Smooth muscle cell (in vitro differentiated cells): ENCODE data around the gene CTSW. TPM values are rescaled to one million over a fixed set of nuclear protein-coding genes. Genes with fewer than 3 reads are reported as not detected.
A peak's percentile ranks its signal among the peaks of the same experiment; 100 is the strongest.

Source experiments
- DNase-seq: peaks from one replicate; lab custom pipeline; 2025; ENCODE audit not compliant: unreplicated experiment; lab: John Stamatoyannopoulos, UW
- H2AFZ ChIP-seq: fragments of 200-600 bp; sonication (generic); 2 replicates; pipeline ENCODE4 v1.6.0; 2016; ENCODE audit warnings: antibody characterized with exemption, low read depth, mild to moderate bottlenecking
- H3F3A ChIP-seq: fragments of 200-600 bp; sonication (generic); 2 replicates; pipeline ENCODE4 v1.6.0; 2017; ENCODE audit warnings: antibody characterized with exemption, low read depth
- H3K27ac ChIP-seq: fragments of 200-600 bp; sonication (generic); 2 replicates; pipeline ENCODE4 v1.5.1; 2016; ENCODE audit warnings: low read depth, mild to moderate bottlenecking
- H3K27me3 ChIP-seq: fragments of 200-600 bp; sonication (generic); 2 replicates; pipeline ENCODE4 v1.6.1; 2016; ENCODE audit warnings: low read depth, mild to moderate bottlenecking
- H3K36me3 ChIP-seq: fragments of 200-600 bp; sonication (generic); 2 replicates; pipeline ENCODE4 v1.5.1; 2016; ENCODE audit warnings: low read depth
- H3K4me1 ChIP-seq: fragments of 200-600 bp; sonication (generic); 2 replicates; pipeline ENCODE4 v1.5.1; 2016; ENCODE audit warnings: low read depth
- H3K4me2 ChIP-seq: fragments of 200-600 bp; sonication (generic); 2 replicates; pipeline ENCODE4 v1.6.0; 2016; ENCODE audit warnings: mild to moderate bottlenecking
- H3K4me3 ChIP-seq: fragments of 200-600 bp; sonication (generic); 2 replicates; pipeline ENCODE4 v1.5.1; 2016; ENCODE audit warnings: mild to moderate bottlenecking
- H3K79me2 ChIP-seq: fragments of 200-600 bp; sonication (generic); 2 replicates; pipeline ENCODE4 v1.6.0; 2016; ENCODE audit warnings: low read depth, mild to moderate bottlenecking
- H3K9ac ChIP-seq: fragments of 200-600 bp; sonication (generic); 2 replicates; pipeline ENCODE4 v1.6.0; 2016; ENCODE audit warnings: low read depth
- H3K9me3 ChIP-seq: fragments of 200-600 bp; sonication (generic); replicated peaks from 2 replicates; pipeline ENCODE4 v1.5.1; 2016; ENCODE audit warnings: low read depth
- H4K20me1 ChIP-seq: fragments of 200-600 bp; sonication (generic); 2 replicates; pipeline ENCODE4 v1.6.0; 2016; ENCODE audit warnings: low read depth
- CTCF ChIP-seq: fragments of 200-600 bp; sonication (generic); IDR thresholded peaks from 2 replicates; pipeline ENCODE4 v1.5.1; 2017; ENCODE audit warnings: borderline replicate concordance, mild to moderate bottlenecking, antibody characterized with exemption; ENCODE audit not compliant: insufficient read depth, poor library complexity, severe bottlenecking
- WGBS: methylation state at CpG from one replicate; pipeline ENCODE4 v1.1.7; 2016; ENCODE audit warnings: low lambda C conversion rate; 5-methylcytosine and 5-hydroxymethylcytosine counted together
- polyA plus RNA-seq: library from polyadenylated mRNA; unstranded; fragments of >200 nt; fragmentation: Nextera tagmentation; extraction: Ambion mirVana; gene quantifications from 2 replicates; pipeline ENCODE4 v1.2.1, GENCODE V29; 2016
- total RNA-seq: library from RNA; depleted of rRNA; stranded (reverse); fragments of >200 nt; gene quantifications from 2 replicates; pipeline ENCODE4 v1.2.3, GENCODE V29; 2014

Gene CTSW
- total and polyA plus RNA-seq, 2 experiments from 2014 or later = not detected

- peak overlapping the region; percentile 96 for H3K4me3 ChIP-seq
- H3K4me2 ChIP-seq = peak overlapping the region; percentile 88
- H3K36me3 ChIP-seq = peaks cover under 1% of the 10 kb centered on the region
- H3K9me3 ChIP-seq = no peaks in the 10 kb centered on the region
- H4K20me1 ChIP-seq = peaks cover 43% of the 10 kb centered on the region
- WGBS = 4% methylated on average over 16 of the region's 16 CpGs
- peaks cover 16% of the 10 kb centered on the region for H3K4me1 ChIP-seq
- peak overlapping the region; percentile 23 for H3K9ac ChIP-seq
- H3K27me3 ChIP-seq = no peaks in the 10 kb centered on the region
- TF ChIP-seq CTCF = no peak
- H2AFZ ChIP-seq = no peak overlapping the region
- no peak for DNase-seq
- peaks cover 57% of the 10 kb centered on the region for H3K79me2 ChIP-seq
- peak overlapping the region; percentile 83 for H3K27ac ChIP-seq
- H3F3A ChIP-seq = peaks cover 33% of the 10 kb centered on the region
Observed at GRCh38 chr11:65859812-65860277, 19.8 kb upstream of the CTSW start.

GRCh38 chr11:65860278-65861164 is 19.1 kb upstream of the CTSW start, which contains the start of gene MUS81:
TSS of gene MUS81 (plus strand) at chr11:65860433. CDS start at chr11:65860754, 321 bp downstream.
- H4K20me1 ChIP-seq = peaks cover 42% of the 10 kb centered on the region
- peak within 1 kb of the TSS; percentile 73 for H3K9ac ChIP-seq
- H3K79me2 ChIP-seq = peaks cover 50% of the 10 kb centered on the region
- peak; percentile 74 for DNase-seq
- H3K4me2 ChIP-seq = peak within 1 kb of the TSS; percentile 88
- H2AFZ ChIP-seq = peak within 1 kb of the TSS; percentile 64
- WGBS = 2% methylated on average over 70 of the region's 78 CpGs
- peak within 1 kb of the TSS; percentile 83 for H3K27ac ChIP-seq
- peak; percentile 89 for TF ChIP-seq CTCF
- peaks cover 16% of the 10 kb centered on the region for H3K4me1 ChIP-seq
- peak within 1 kb of the TSS; percentile 96 for H3K4me3 ChIP-seq
- H3K9me3 ChIP-seq = no peaks in the 10 kb centered on the region
- H3K36me3 ChIP-seq = no peaks in the 10 kb centered on the region
- H3F3A ChIP-seq = peaks cover 34% of the 10 kb centered on the region
- H3K27me3 ChIP-seq = no peaks in the 10 kb centered on the region

GRCh38 chr11:65861165-65861505 is 18.5 kb upstream of the CTSW start:
- H3K36me3 ChIP-seq = no peaks in the 10 kb centered on the region
- peak overlapping the region; percentile 96 for H3K4me3 ChIP-seq
- H3K79me2 ChIP-seq = peaks cover 44% of the 10 kb centered on the region
- peaks cover 40% of the 10 kb centered on the region for H3F3A ChIP-seq
- peak overlapping the region; percentile 73 for H3K9ac ChIP-seq
- H3K4me2 ChIP-seq = peak overlapping the region; percentile 88
- TF ChIP-seq CTCF = no peak
- H3K27me3 ChIP-seq = no peaks in the 10 kb centered on the region
- peaks cover 11% of the 10 kb centered on the region for H3K4me1 ChIP-seq
- H3K9me3 ChIP-seq = no peaks in the 10 kb centered on the region
- H2AFZ ChIP-seq = no peak overlapping the region
- no peak for DNase-seq
- 7% methylated on average over 13 of the region's 14 CpGs for WGBS
- peaks cover 42% of the 10 kb centered on the region for H4K20me1 ChIP-seq
- peak overlapping the region; percentile 83 for H3K27ac ChIP-seq
